CD4-positive, alpha-beta T cell treated with Interleukin-4 for 4 hours (primary cell): ENCODE data around the gene WDR45B.
"Not testable (repeated sequence)": the region's sequence is repeated elsewhere in the genome, so short reads cannot be mapped to it uniquely, and the experiment has no call there.

Experiments used
- DNase-seq: peaks from one replicate; pipeline ENCODE4 v3.0.0-alpha.2; 2020

WDR45B gene

DNA sequence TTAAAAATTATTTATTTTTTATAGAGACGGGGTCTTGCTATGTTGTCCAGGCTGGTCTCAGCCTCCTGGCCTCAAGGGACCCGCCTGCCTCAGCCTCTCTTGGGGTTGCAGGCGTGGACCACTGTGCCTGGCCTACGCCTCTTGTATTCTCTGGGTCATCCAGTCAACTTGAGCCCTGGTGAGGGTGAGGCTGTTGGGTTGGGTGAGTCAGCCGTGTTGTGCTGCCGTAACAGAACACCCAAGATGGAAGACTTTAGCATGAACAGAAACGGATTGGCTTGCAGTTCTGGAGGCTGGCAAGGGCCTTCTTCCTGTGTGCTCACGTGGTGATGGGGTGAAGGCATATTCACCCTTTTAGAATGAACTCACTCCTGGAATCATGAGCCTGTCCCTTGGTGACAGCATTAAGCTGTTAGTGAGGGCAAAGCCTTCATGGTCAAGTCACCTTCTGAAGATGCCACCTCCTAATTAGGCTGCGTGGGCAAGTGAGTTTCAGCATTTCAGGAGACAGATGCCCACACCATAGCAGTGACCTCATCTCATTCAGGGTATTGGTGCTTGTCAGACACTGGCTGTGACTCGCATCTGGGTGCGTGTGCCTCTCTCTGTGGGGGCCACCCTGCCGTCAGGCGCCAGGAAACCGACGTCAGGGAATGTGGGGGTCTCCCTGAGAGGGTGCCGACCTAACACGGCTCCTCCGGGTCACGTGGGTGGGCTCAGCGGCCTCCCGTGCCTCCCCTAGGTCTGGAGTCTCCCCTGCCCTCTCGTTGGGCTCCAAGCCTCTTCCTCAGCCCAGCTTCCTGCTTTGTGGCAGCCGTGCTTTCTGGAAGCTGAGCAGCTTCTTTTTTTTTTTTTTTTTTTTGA lies 49.8 kb downstream of the WDR45B start:
- DNase-seq = no peak

DNA sequence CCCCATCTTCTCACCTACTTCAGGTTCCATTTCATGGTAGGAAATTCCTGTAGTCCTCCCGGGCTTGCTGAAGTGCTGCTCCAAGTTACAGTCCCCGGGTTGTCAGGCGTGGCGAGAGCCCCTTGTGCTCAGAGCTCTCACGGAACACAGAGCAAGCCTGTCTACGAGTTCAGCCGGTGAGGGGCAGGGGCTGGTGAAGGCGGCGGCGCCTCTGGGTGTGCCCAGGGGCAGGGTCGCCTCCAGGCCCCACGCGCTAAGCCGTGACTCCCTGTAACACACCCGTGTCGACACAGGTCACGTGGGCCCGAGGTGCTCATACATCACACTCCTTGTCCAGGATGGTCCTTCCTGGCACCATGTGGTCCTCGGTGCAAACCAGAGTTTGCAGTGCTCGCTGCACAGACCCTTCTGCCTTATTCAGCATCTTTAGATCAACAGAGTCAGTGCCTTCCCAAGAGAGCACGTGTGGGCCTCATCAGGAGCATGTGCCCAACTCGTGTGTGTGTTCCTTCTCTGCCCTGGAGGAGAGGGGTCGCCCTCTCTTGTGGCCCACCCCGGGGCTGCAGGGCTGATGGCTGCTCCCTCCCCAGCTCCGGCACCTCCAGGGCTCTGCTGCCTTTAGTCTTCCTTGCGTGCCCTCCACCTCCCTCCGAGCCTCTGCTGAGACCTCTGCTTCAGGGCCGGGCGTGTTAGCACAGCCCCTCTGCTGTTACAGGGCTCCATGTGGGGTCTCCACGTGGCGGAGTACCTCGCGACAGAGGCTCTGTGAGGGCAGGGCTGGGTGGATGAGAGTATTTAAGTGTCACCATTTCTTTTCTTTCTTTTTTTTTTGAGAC lies 51.2 kb downstream of the WDR45B start:
- DNase-seq = no peak

DNA sequence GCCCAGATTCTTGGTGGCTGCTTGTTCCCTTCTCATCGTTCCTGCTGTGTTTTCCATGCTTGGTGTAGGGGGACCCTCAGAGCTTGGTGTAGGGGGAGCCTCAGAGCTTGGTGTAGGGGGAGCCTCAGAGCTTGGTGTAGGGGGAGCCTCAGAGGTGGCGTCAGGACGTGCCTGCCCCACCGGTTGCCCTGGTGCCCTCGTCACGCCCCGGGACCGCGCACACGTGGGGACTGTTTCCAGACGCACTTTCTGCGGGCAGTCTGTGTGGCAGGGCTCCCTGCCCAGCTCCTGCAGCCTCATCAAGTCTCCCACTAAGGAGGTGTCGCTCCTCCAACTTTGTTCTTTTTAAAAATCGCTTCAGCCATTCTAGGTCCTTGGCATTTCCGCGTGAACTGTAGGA lies 51.9 kb downstream of the WDR45B start:
- no peak for DNase-seq

DNA sequence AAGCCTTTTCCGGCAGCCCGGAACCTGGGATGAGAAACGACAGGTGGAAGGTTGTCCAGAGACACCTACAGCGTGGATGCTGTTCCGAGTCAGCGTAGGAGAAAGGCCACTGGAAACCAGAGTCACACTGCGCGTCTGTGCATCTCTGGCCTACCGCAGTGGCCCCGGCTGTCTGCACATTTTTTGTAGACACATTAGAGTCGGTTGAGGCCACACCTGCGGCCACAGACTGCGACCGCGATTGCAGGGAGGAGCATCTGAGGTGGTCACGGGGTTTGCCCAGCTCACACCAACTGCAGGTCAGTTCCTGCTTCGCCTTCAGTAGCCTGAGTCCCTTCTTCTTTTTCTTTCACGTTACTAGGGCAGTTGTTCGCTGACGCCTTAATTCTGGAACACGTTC lies 52.4 kb downstream of the WDR45B start:
- no peak for DNase-seq

DNA sequence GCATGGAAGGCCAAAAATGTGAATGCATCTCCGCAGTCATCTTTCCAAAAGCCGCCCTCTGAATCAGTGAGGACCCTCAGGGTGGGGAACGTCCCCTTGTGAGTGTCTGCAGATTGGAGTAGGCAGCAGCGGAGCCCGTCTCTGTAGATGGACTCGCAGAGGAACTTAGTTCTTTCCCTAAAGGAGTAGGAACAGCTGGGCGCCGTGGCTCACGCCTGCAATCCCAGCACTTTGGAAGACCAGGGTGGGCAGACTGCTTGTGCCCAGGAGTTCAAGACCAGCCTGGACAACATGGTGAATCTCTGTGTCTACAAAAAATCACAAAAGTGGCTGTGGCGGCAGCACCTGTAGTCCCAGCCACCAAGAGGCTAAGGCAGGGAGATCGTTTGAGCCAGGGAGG lies 53.7 kb downstream of the WDR45B start:
- no peak for DNase-seq

DNA sequence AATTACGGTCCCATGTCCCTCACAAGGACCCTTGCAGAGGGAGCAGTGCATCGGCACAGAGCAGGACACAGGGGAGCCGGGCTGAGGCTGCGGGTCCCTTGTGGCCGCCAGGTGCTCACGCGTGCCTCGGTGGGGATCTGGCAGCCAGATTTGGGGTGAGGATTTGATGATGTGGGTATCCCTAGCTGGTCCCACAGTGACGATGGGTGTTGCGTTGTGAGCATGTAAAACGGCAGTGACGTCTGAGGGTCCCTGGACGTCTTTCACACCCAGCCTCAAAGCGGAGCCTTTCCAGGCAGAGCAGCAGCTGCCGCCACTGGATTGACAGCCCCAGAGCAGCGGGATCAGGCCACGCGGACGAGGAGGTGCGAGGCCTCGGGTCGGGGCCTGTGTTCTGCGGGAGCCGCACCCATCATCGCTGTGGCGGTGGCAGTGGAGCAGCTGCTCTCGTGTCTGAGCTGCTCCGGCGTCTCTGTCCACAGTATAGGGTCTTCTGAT lies 54.6 kb downstream of the WDR45B start:
- DNase-seq = no peak

DNA sequence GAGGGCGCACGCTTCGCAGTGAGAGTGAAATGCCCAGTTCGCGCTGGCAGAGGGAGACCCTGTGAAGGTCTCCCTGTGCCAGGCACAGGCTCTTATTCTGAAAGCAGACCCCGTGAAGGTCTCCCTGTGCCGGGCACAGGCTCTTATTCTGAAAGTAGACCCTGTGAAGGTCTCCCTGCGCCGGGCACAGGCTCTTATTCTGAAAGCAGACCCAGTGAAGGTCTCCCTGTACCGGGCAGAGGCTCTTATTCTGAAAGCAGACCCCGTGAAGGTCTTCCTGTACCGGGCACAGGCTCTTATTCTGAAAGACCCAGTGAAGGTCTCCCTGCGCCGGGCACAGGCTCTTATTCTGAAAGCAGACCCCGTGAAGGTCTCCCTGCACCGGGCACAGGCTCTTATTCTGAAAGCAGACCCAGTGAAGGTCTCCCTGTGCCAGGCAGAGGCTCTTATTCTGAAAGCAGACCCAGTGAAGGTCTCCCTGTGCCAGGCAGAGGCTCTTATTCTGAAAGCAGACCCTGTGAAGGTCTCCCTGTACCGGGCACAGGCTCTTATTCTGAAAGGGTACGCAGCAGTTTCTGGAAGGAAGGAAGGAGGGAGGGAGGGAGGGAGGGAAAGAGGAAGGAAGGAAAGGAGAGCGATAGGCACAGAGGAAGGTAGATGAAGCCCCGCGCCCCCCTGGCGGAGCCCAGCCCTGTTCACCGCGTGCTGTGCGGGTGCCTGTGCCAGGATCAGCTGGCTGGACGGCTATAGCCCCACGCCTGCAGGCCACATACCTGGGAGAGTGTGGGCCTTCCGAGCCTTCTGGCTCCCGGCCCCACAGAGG lies 55.3 kb downstream of the WDR45B start:
- DNase-seq = peak; percentile 73

DNA sequence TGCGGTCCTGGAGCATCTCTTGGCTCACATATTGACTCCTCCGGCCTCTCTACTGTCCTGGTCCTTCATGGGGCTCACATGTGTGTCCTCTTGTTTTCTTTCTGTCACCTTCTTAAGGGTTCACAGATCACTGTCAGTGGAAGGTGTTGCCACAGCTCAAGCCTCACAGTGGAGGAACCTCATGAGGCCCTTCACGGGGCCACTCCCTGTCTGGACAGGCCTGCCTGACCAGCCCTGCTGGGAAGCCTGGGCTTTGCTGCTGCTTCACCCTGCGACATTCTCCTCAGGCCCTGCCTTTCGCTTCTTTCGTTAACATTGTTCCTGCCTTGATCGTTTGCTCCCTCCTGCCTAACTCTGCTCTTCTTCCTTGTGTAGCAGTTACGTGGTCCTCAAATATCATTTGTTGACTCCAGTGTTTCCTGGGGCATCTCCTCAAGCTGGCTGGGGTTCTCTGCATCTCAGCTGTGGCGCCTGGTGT lies 55.9 kb downstream of the WDR45B start:
- no peak for DNase-seq

DNA sequence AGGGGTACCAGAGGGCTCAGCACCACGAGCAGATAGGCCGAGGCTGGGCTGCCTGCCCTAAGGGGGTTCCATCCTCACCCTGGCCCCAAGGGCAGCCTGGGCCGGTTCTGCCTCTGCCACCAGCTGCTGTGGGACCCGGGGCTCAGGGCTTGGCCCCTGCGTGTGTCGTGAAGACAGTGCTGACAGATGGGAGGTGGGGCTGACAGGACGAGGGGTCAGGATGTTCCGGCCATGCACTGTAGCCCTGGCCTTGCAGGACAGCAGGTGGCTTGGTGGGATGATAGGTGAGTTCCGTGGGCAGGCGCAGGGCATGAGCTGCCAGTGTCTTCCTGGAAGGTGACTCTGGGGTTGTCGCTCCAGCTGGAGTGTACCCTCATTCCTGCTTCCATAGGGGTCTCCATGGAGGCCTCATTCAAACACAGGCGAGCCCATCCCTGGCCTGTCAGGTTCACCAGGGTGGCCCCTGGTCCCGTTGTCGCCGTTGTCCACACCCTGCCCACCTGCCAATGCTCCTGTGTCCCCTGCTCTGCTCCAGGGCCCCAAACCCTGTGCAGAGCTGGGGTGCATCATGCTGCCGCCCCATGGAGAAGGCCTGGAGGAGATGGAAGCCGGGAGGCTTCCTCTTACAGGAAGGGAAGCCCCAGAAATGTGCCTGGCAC lies 57.2 kb downstream of the WDR45B start:
- no peak for DNase-seq

DNA sequence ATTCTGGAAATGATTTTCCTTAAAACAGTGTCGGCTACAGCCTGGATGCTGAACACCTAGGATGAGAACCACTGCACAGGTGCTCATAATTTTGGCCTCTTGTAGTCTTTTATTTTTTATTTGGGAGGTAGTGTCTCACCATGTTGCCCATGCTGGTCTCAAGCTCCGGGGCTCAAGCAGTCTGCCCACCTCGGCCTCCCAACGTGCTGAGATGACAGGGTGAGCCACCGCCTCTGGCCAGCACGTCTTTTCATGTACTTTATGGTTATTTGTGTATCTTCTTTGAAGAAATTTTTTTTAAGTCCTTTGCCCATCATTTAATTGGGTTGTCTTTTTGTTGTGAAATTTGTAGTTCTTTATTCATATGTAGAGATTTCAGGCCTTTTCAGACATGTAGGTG lies 58.0 kb downstream of the WDR45B start:
- no peak for DNase-seq

DNA sequence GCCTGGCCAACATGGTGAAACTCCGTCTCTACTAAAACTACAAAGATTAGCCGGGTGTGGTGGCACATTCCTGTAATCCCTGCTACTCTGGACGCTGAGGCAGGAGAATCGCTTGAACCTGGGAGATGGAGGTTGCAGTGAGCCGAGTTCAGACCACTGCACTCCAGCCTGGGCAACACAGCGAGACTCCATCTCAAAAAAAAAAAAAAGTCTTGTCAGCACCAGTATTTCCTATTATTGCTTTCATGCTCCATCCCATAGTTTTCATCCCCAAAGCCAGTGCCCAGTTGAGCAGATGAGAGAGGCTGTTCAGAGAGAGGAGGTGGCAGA lies 58.4 kb downstream of the WDR45B start:
- DNase-seq = no peak

DNA sequence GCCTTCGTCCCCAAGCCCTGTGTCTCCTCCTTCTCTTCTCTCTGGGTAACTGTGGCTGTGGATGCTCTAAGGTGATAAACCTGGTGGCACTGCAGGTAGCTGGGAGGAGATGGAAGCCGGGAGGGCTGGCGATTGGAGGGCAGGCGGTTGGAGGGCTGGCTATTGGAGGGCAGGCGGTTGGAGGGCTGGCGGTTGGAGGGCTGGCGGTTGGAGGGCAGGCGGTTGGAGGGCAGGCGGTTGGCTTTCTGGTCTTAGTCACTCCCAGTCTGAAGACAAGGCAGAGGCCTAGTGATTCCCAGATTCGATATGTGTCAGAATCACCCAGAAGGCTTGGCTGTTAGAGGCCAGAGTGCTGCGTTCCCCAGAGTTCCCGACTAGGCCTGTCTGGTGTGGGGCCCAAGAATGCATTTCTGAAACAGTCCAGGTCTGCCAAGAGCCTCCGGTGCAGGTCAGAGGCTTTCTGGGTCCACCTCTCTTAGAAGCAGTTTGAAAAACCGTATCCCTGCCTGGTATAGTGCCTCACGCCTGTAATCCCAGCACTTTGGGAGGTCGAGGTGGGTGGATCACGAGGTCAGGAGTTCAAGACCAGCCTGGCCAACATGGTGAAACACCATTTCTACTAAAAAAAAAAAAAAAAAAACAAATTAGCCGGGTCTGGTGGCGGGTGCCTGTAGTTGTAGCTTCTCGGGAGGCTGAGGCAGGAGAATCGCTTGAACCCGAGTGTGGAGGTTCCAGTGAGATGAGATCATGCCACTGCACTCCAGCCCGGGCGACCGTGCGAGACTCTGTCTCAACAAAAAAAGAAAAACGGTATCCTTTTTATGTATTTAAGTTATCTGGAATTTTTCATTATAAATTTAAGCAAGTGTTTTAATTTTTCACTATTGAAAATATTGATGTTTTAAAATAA lies 59.7 kb downstream of the WDR45B start:
- DNase-seq = no peak

DNA sequence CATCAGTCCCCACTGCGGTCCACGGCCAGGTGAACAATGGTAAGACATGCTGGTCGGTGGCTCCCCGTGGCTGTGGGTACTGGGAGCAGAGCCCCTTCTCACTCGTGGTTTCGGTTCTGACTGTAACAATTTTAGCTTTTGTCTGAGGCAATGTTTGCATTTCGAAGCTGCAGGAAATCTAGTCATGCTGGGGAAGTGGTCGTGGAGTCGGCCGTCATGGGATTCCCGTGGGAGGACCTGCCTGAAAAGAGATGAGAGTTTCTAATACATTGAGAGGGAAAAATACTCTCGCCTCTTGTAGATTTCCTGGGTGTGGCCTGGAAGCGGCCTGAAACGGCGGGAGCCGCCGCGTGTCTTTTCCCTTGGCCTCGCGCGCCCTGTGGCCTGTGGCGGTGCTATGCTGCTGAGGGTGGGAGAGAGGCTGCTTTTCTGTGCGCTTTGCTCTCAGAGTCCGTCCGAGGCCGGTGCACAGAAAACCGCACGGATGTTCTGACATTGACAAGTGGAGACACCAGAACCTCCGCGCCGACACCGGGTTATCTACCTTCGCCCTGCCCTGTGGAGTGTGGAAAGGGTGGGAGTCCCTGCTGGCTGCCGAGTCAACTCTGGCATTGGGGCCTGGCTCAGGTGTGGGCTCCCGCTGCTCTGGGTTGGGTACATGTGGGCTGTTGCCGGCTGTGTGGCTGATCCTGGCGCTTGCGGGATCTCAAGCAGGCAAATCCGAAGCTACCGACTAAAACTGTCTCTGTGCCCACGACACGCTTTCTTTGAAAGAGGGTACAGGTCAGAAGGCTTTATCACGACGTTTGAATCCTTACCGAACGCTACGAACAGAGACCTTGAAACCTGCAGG lies 60.8 kb downstream of the WDR45B start:
- DNase-seq = no peak

DNA sequence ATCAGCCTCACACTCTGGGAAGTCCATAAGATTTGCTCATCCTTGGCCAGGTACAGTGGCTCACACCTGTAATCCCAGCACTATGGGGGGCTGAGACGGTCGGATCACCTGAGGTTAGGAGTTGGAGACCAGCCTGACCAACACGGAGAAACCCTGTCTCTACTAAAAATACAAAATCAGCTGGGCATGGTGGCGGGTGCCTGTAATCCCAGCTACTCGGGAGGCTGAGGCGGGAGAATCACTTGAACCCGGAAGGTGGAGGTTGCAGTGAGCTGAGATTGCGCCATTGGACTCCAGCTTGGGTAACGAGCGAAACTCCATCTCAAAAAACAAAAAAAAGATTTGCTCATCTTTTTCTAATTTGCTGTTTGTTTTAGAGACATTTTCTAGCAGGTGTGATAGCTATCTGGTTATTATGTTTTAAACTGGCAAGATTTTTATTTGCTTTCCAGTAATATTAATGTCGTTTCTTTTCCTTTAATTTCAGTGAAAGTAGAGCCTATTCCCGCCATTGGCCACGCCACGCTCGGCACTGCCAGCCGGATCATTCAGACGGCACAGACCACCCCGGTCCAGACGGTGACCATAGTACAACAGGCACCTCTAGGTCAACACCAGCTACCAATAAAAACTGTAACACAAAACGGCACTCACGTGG lies 61.5 kb downstream of the WDR45B start:
- DNase-seq = no peak

DNA sequence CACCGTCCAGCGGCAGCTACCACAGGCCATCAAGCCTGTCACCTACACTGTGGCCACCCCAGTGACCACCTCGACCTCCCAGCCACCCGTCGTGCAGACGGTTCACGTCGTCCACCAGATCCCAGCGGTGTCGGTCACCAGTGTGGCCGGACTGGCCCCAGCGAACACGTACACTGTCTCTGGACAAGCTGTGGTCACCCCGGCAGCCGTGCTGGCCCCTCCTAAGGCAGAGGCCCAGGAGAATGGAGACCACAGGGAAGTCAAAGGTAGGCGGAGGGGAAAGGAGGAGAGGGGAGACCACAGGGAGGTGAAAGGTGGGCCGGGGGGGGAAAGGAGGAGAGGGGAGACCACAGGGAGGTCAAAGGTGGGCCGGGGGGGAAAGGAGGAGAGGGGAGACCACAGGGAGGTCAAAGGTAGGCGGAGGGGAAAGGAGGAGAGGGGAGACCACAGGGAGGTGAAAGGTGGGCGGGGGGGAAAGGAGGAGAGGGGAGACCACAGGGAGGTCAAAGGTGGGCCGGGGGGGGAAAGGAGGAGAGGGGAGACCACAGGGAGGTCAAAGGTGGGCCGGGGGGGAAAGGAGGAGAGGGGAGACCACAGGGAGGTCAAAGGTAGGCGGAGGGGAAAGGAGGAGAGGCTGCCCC lies 62.2 kb downstream of the WDR45B start:
- not testable (repeated sequence) for DNase-seq

DNA sequence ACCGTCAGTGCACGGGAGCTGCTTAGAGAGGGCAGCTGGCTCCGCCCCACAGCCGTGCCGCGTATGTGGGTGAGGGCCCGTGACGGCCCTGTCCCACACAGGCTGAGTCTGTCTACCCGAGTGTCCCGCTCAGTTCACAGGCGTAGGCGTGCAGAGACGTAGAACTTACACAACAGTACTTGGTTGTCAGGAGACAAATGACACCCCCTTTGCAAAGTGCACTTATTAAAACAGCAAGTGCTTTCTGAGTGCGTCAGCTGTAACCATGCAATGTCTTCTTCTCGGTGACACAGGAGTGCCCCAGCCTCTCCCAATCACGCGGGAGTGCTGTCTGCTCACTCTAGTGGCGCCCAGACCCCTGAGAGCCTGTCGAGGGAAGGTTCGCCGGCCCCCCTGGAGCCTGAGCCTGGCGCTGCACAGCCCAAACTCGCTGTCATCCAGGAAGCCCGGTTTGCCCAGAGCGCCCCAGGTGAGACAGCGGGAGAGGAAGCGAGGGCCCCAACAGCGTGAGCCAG lies 64.5 kb downstream of the WDR45B start:
- no peak for DNase-seq

DNA sequence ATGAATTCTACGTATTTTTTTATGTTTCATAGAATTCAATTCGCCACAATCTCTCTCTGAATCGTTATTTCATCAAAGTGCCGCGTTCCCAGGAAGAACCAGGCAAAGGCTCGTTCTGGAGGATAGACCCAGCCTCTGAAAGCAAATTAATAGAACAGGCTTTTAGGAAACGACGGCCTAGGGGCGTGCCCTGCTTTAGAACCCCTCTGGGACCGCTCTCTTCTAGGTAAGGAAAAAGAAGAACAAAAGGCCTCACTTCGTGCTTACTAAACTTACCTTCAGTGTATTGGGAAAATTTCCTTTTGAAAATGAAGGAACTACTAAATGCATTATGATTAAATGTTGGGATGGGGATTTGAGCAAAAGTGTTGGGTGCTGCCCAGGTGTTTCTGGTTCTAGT lies 65.5 kb downstream of the WDR45B start:
- DNase-seq = no peak

DNA sequence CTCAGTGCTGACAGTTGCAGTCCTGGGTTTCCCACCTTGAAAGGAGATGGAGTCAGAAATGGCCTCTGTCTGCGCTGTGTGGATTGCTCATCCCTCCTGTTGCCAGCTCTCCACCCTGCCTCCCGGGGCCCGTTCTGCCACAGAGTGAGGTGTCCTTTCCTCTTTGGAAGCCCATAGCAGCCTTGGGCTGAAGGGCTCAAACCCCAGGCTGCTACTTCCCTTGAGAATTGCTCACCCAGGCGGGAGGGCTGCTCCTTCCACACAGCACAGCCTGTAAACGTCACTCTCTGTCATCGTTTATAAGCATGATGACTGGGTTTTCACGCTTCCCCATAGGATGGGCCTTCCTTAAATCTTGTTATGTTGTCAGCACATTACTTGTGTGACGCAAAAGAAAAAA lies 66.0 kb downstream of the WDR45B start:
- no peak for DNase-seq

DNA sequence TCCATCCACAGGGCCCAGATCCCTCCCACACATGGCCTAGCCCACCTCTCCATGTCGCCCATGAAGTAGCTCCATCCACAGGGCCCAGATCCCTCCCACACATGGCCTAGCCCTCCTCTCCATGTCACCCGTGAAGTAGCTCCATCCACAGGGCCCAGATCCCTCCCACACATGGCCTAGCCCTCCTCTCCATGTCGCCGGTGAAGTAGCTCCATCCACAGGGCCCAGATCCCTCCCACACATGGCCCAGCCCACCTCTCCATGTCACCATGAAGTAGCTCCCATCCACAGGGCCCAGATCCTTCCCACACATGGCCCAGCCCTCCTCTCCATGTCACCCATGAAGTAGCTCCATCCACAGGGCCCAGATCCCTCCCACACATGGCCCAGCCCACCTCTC lies 68.3 kb downstream of the WDR45B start:
- not testable (repeated sequence) for DNase-seq
